Heart left ventricle (tissue), 16 donors: Measurements from ENCODE around the gene ZNF423. TPM values are rescaled to one million over a fixed set of nuclear protein-coding genes. Genes with fewer than 3 reads are reported as not detected.

ENCODE experiments used
- ATAC-seq, 4 donors: fragments of 200-7000 bp; cut with Tn5 transposase; one replicate each; pipeline ENCODE4 v1.9.1; 2020 to 2022; ENCODE audit warnings: moderate library complexity in 4 of 4, mild to moderate bottlenecking in 3 of 4, moderate number of reproducible peaks in 1 of 4
- DNase-seq, 5 donors: peaks; one replicate each; pipeline ENCODE4 v3.0.0-alpha.2; 2020
- H3K27ac ChIP-seq, 12 donors: fragments of 200-600 bp; sonication (generic) in 4 of 12; one replicate each; pipeline versions ENCODE4 v1.5.0 to v1.8.0; 2016 to 2022; ENCODE audit warnings: mild to moderate bottlenecking in 2 of 12
- H3K27me3 ChIP-seq, 9 donors: fragments of 200-600 bp; sonication (generic) in 2 of 9; one replicate each; pipeline versions ENCODE4 v1.5.1 to v1.8.0; 2016 to 2022; ENCODE audit warnings: mild to moderate bottlenecking in 3 of 9
- H3K36me3 ChIP-seq, 9 donors: fragments of 200-600 bp; sonication (generic) in 2 of 9; one replicate each; pipeline versions ENCODE4 v1.5.0 to v1.8.0; 2018 to 2022; ENCODE audit warnings: mild to moderate bottlenecking in 2 of 9
- H3K4me1 ChIP-seq, 12 donors: fragments of 200-600 bp; sonication (generic) in 4 of 12; one replicate each; pipeline versions ENCODE4 v1.5.0 to v1.8.0; 2016 to 2022; ENCODE audit warnings: mild to moderate bottlenecking in 3 of 12
- H3K4me3 ChIP-seq, 12 donors: fragments of 200-600 bp; sonication (generic) in 4 of 12; one replicate each; pipeline versions ENCODE4 v1.5.0 to v1.8.0; 2017 to 2022; ENCODE audit warnings: mild to moderate bottlenecking in 9 of 12, moderate library complexity in 4 of 12
- H3K9me3 ChIP-seq, 12 donors: fragments of 200-600 bp; sonication (generic) in 4 of 12; one replicate each; pipeline versions ENCODE4 v1.5.0 to v1.8.0; 2016 to 2022; ENCODE audit warnings: mild to moderate bottlenecking in 1 of 12
- POLR2A ChIP-seq, 2 donors: fragments of 450-650 bp; IDR thresholded peaks; one replicate each; pipeline ENCODE4 v1.6.1; 2017; ENCODE audit warnings: antibody characterized with exemption in 2 of 2, mild to moderate bottlenecking in 2 of 2, moderate library complexity in 2 of 2
- WGBS, 4 donors: extraction: QIAGEN DNeasy Blood & Tissue Kit in 2 of 4; methylation state at CpG; one replicate each; pipeline versions ENCODE4 v1.1.5 to v1.1.7; 2013 to 2018; 5-methylcytosine and 5-hydroxymethylcytosine counted together
- intact Hi-C, 10 donors: fragments of 100-400 bp; cut with DNase I; formaldehyde crosslinking; loops; one replicate each; pipeline versions ENCODE4 v1.11.1 to v1.14.2; 2022
- long read RNA-seq, 3 donors: library from polyadenylated mRNA; unstranded; transcript quantifications; one replicate each; pipeline ENCODE4 v2.0.0, GENCODE V29; 2020 to 2021
- polyA plus RNA-seq, 2 donors: library from polyadenylated mRNA; stranded (reverse); fragments of 200-250 nt; gene quantifications; one replicate each; pipeline ENCODE4 v1.2.3, GENCODE V29; 2013
- total RNA-seq, 9 donors: library from RNA; depleted of rRNA in 2 of 9; stranded (reverse); fragments of >200 nt in 2 of 9; fragmentation: NEBNext Ultra II Directional in 3 of 9; extraction: Animal tissue kit (Norgen Biotek cat#: 25700) in 3 of 9; gene quantifications; one replicate each; pipeline versions ENCODE4 v1.1.0 to v1.2.4, GENCODE V29; 2016 to 2023
- TF ChIP-seq, protein P1 (sequence below), 12 donors: fragments of 200-600 bp; sonication (generic) in 4 of 12; IDR thresholded peaks; one replicate each; pipeline versions ENCODE4 v1.5.0 to v1.8.0; 2018 to 2022; ENCODE audit warnings: antibody characterized with exemption in 12 of 12, mild to moderate bottlenecking in 5 of 12
- donor health status: ischemic (EF 13 %, LVEDD 7.1; RV severe dilation, severe dysfunction).
- donor health status: healthy with polysubstance abuse.
- donor health status: DM: no; HTN: yes; CAD: no.
- donor health status: DM: no; HTN: no; CAD: no.
- donor health status: ischemic (EF 25% LVEDD 6.9; RV normal size, moderate dysfunction).
- donor health status: ischemic (EF 25% LVEDD 5.7; RV mildly dilated, moderate dysfunction).
- donor health status: healthy.
- donor health status: DM: yes; HTN: yes; CAD: no.
- donor health status: ischemic (EF 35%, LVEDD 5.7; RV mildly dilated, moderate dysfunction).
- donor health status: nonischemic (EF 11% LVEDD 7.7; RV severe dilation, severe dysfunction).
- donor health status: DM: yes; HTN: yes; CAD: no.
- donor health status: PGD.
- donor health status: ischemic (EF 29% LVEDD 5.4; RV normal size, mild dysfunction).
- donor health status: nonischemic (EF 23%, LVEDD 6.1; RV moderate dilation, normal function).

Gene ZNF423
- total RNA-seq (10 to 100 TPM in 2 of 9 donors, 1 to 10 TPM in 7; 3.3 to 10.4 (median 7.3) TPM), polyA plus RNA-seq (1 to 10 TPM; 1.8 to 3.0 TPM)
- long read RNA-seq, donor 1, partial matches to known transcripts: 5 of 8 reads
- long read RNA-seq, donor 1, other reads (novel, unspliced or antisense): 3 of 8 reads
- long read RNA-seq, donor 2, partial matches to known transcripts: 8 of 8 reads
- long read RNA-seq, donor 2, other reads (novel, unspliced or antisense): 0 of 8 reads
- long read RNA-seq, donor 3, partial matches to known transcripts: 3 of 3 reads
- long read RNA-seq, donor 3, other reads (novel, unspliced or antisense): 0 of 3 reads

DNA sequence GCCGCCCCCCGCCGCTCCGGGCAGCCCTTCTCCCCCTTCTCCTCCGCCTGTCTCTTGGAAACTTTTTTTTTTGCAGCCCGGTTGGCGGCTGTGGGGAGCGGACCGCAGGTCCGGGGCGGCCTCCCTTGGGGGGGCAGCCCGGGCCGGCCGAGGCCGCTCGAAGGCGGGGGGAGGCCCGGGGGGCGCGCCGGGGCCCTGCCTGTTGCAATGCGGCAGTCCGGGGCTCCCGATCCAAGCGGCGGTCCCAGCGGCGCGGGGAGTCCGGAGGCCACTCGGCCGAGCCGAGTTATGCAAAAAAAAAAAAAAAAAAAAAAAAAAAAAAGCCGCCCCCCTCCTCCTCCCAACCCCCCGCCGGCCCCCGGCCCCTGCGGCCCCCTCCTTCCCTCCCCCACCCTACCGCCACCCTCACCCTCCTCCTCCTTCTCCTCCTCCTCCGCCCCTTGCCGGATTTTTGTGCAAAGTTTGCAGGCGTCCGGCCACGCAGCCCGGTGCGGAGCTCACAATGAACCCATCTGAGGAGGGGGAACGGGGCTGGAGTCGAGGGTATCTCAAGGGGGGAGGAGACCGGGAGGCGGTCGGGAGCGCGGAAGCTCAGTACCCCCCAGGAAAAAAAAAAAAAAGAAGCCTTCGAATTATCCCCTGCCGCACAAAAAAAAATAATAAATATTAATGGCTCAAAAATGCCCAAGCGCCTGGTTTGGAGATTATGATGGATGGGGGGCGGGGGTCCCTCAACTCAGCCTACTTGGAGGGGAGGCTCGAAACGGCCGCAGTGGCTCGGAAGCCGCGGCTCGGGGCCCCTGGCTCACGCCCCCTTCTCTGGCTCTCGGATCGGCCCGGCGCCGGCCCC, at the start of gene ZNF423:
Gene ZNF423 (minus strand): TSS at position 291 of the 850 bp plus-strand sequence. CDS start 338 bp downstream, outside the sequence.
- DNase-seq (peak in 2 of 5 donors; percentile 49), ATAC-seq (peak in 1 of 4 donors; percentile 1)
- peak within 1 kb of the TSS; percentile 84 to 99 (median 94) for H3K27ac ChIP-seq
- peaks cover 0 to 59% (median 34%) of the 10 kb centered on the region in 12 donors for H3K4me1 ChIP-seq
- peak within 1 kb of the TSS; percentile 36 to 94 (median 76) for H3K4me3 ChIP-seq
- TF ChIP-seq, protein P1, sequence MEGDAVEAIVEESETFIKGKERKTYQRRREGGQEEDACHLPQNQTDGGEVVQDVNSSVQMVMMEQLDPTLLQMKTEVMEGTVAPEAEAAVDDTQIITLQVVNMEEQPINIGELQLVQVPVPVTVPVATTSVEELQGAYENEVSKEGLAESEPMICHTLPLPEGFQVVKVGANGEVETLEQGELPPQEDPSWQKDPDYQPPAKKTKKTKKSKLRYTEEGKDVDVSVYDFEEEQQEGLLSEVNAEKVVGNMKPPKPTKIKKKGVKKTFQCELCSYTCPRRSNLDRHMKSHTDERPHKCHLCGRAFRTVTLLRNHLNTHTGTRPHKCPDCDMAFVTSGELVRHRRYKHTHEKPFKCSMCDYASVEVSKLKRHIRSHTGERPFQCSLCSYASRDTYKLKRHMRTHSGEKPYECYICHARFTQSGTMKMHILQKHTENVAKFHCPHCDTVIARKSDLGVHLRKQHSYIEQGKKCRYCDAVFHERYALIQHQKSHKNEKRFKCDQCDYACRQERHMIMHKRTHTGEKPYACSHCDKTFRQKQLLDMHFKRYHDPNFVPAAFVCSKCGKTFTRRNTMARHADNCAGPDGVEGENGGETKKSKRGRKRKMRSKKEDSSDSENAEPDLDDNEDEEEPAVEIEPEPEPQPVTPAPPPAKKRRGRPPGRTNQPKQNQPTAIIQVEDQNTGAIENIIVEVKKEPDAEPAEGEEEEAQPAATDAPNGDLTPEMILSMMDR (IDR thresholded peaks at IDR 0.05): no peak
- TF ChIP-seq POLR2A (IDR thresholded peaks at IDR 0.05): no peak
- 0 to 1% (median 1%) methylated on average over 55 to 68 of the region's 70 CpGs for WGBS, 4 donors
- H3K9me3 ChIP-seq: no peaks in the 10 kb centered on the region
- no peaks in the 10 kb centered on the region for H3K36me3 ChIP-seq
- intact Hi-C loops: loop anchor here in 9 of 10 donors (1.0 to 10.0 kb wide), 22 partner anchors 19 to 449 kb away; no protein-coding TSS in a partner anchor
- H3K27me3 ChIP-seq: peaks cover 0 to 41% (median 0%) of the 10 kb centered on the region in 9 donors

- H3K27ac ChIP-seq: no peak overlapping the region
- intact Hi-C loops: no loop called here
- no peaks in the 10 kb centered on the region for H3K36me3 ChIP-seq
- H3K4me1 ChIP-seq: no peaks in the 10 kb centered on the region
- 84 to 89% (median 86%) methylated on average over 9 of the region's 9 CpGs for WGBS, 4 donors
- no peak for DNase-seq
- no peaks in the 10 kb centered on the region for H3K9me3 ChIP-seq
- no peaks in the 10 kb centered on the region for H3K27me3 ChIP-seq
- TF ChIP-seq, protein P1 (IDR thresholded peaks at IDR 0.05): no peak
- TF ChIP-seq POLR2A (IDR thresholded peaks at IDR 0.05): no peak
- no peak overlapping the region for H3K4me3 ChIP-seq
- ATAC-seq: no peak
Observed at GRCh38 chr16:49904348-49905062, 48.6 kb upstream of the ZNF423 start.

DNA sequence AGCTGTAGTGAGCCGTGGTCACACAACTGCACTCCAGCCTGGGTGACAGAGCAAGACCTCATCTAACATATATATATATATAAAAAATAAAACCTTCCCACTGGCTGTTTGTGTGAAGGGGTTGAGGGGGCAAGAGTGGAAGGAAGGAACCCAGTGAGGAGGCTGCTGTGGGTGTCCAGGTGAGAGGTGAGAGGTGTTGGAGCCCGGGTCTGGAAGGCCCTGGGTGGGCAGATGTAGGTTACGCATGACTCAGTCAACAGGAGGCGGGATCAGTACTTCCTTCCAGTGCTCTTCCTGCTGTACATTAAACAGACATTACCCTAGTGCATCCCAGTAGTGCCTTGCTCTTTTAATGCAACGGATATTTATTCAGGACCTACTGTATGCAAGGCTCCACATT, 47.0 kb upstream of the ZNF423 start:
- no peaks in the 10 kb centered on the region for H3K27me3 ChIP-seq
- 69 to 81% (median 79%) methylated on average over 5 of the region's 5 CpGs for WGBS, 4 donors
- no peaks in the 10 kb centered on the region for H3K36me3 ChIP-seq
- DNase-seq: no peak
- H3K4me1 ChIP-seq: no peaks in the 10 kb centered on the region
- no peaks in the 10 kb centered on the region for H3K9me3 ChIP-seq
- TF ChIP-seq POLR2A (IDR thresholded peaks at IDR 0.05): no peak
- TF ChIP-seq, protein P1 (IDR thresholded peaks at IDR 0.05): no peak
- no peak overlapping the region for H3K27ac ChIP-seq
- H3K4me3 ChIP-seq: no peak overlapping the region
- intact Hi-C loops: no loop called here
- ATAC-seq: no peak
